ENCODE data around the gene CUL7. TPM values are rescaled to one million over a fixed set of nuclear protein-coding genes. Genes with fewer than 3 reads are reported as not detected.
"Not testable (repeated sequence)": the region's sequence is repeated elsewhere in the genome, so short reads cannot be mapped to it uniquely, and the experiment has no call there.

Gene CUL7
- total RNA-seq, 4 donors from 2014 or later: 10.9 to 16.6 (median 13.5) TPM

- Histone ChIP-seq H3K27me3 (no peaks in the 10 kb centered on the region), H3K9me3 (no peaks in the 10 kb centered on the region), H3K36me3 (peaks cover 0 to 71% of the 10 kb centered on the region in 2 donors), H3K27ac (no peak overlapping the region), H3K4me3 (no peak overlapping the region), H3K4me1 (no peaks in the 10 kb centered on the region)
- no peak for ATAC-seq
- no peak for TF ChIP-seq EP300 (IDR thresholded peaks at IDR 0.05)
- TF ChIP-seq POLR2AphosphoS5 (IDR thresholded peaks at IDR 0.05): no peak
- TF ChIP-seq, protein P1, sequence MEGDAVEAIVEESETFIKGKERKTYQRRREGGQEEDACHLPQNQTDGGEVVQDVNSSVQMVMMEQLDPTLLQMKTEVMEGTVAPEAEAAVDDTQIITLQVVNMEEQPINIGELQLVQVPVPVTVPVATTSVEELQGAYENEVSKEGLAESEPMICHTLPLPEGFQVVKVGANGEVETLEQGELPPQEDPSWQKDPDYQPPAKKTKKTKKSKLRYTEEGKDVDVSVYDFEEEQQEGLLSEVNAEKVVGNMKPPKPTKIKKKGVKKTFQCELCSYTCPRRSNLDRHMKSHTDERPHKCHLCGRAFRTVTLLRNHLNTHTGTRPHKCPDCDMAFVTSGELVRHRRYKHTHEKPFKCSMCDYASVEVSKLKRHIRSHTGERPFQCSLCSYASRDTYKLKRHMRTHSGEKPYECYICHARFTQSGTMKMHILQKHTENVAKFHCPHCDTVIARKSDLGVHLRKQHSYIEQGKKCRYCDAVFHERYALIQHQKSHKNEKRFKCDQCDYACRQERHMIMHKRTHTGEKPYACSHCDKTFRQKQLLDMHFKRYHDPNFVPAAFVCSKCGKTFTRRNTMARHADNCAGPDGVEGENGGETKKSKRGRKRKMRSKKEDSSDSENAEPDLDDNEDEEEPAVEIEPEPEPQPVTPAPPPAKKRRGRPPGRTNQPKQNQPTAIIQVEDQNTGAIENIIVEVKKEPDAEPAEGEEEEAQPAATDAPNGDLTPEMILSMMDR (IDR thresholded peaks at IDR 0.05): no peak
- no peak for TF ChIP-seq POLR2A (IDR thresholded peaks at IDR 0.05)
- WGBS, 2 donors (ENCODE audit: low coverage in 1 of 2): 73 to 82% methylated on average over 3 to 5 of the region's 5 CpGs
Measured at GRCh38 chr6:43005844-43006243, 47.8 kb downstream of the CUL7 start.

GRCh38 chr6:43001843-43002242, 51.8 kb downstream of the CUL7 start:
- peaks cover 0 to 38% of the 10 kb centered on the region in 2 donors for H3K36me3 ChIP-seq
- ATAC-seq: no peak
- no peaks in the 10 kb centered on the region for H3K27me3 ChIP-seq
- H3K9me3 ChIP-seq: no peaks in the 10 kb centered on the region
- H3K4me3 ChIP-seq: no peak overlapping the region
- H3K27ac ChIP-seq: no peak overlapping the region
- no peaks in the 10 kb centered on the region for H3K4me1 ChIP-seq
- WGBS, 2 donors (ENCODE audit: low coverage in 1 of 2): 94 to 97% methylated on average over 5 to 8 of the region's 8 CpGs
- TF ChIP-seq, protein P1 (IDR thresholded peaks at IDR 0.05): no peak
- TF ChIP-seq POLR2AphosphoS5 (IDR thresholded peaks at IDR 0.05): no peak
- no peak for TF ChIP-seq POLR2A (IDR thresholded peaks at IDR 0.05)

GRCh38 chr6:42998205-42998604, 55.4 kb downstream of the CUL7 start:
- 80 to 100% methylated on average over 1 to 3 of the region's 9 CpGs for WGBS, 2 donors (ENCODE audit: low coverage in 1 of 2)

DNA sequence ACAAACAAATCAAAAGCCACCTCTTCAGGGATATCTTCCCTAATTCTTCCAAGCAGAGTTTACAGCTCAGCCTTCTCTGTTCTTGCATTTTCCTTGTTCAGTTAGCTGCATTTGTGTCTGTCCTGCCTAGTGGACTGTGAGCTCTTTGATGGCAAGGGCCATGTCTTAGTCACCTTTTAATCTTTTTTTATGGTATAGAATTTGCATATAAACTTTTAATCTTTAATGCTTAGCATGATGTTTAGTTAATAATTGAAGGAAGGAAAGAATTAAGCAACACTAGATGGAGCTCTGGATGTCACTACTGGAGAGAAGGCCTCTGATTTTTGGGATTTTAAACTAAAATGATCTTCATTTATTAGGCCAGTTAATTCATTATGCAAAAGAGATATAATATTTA, 57.1 kb downstream of the CUL7 start:
- Histone ChIP-seq H3K4me1 (no peaks in the 10 kb centered on the region), H3K9me3 (no peaks in the 10 kb centered on the region), H3K36me3 (peaks cover 0 to 36% of the 10 kb centered on the region in 2 donors), H3K27ac (no peak overlapping the region), H3K27me3 (no peaks in the 10 kb centered on the region), H3K4me3 (no peak overlapping the region)
- TF ChIP-seq, protein P1 (IDR thresholded peaks at IDR 0.05): no peak
- no peak for TF ChIP-seq POLR2A (IDR thresholded peaks at IDR 0.05)
- no peak for TF ChIP-seq POLR2AphosphoS5 (IDR thresholded peaks at IDR 0.05)
- no peak for TF ChIP-seq EP300 (IDR thresholded peaks at IDR 0.05)
- no peak for ATAC-seq

More at GRCh38 chr6:42998205-42998604, 55.4 kb downstream of the CUL7 start:
- H3K9me3 ChIP-seq, H3K4me3 ChIP-seq, ATAC-seq, H3K4me1 ChIP-seq, H3K27ac ChIP-seq, H3K27me3 ChIP-seq: not testable (repeated sequence)
- peaks cover 0 to 38% of the 10 kb centered on the region in 2 donors for H3K36me3 ChIP-seq

DNA sequence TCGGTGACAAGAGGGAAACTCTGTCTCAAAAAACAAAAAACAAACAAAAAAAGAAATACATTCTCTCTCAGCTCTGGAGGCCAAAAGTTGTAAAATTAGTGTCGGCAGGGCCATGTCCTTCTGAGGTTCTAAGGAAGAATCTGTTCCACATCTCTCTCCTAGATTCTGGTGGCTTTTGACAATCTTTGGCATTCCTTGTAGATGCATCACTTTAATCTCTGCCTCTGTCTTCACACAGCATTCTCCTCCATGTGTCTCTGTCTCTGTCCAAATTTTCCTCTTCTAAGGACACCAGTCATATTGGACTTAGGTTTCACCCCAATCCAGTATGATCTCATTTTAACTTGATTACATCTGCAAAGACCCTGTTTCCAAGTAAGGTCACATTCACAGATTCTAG, 60.2 kb downstream of the CUL7 start:
- Histone ChIP-seq H3K27me3 (no peaks in the 10 kb centered on the region), H3K27ac (no peak overlapping the region), H3K4me3 (no peak overlapping the region), H3K36me3 (peaks cover 0 to 60% of the 10 kb centered on the region in 2 donors), H3K4me1 (peaks cover 0 to 7% (median 4%) of the 10 kb centered on the region in 3 donors), H3K9me3 (no peaks in the 10 kb centered on the region)
- no peak for ATAC-seq
- 92 to 100% methylated on average over 2 of the region's 2 CpGs for WGBS, 2 donors (ENCODE audit: low coverage in 1 of 2)
- no peak for TF ChIP-seq POLR2A (IDR thresholded peaks at IDR 0.05)
- TF ChIP-seq, protein P1 (IDR thresholded peaks at IDR 0.05): no peak
- TF ChIP-seq POLR2AphosphoS5 (IDR thresholded peaks at IDR 0.05): no peak
- no peak for TF ChIP-seq EP300 (IDR thresholded peaks at IDR 0.05)
